Coronary artery (tissue), 2 donors: ENCODE measurements around the gene DIS3L2.
"Not testable (repeated sequence)": the region's sequence is repeated elsewhere in the genome, so short reads cannot be mapped to it uniquely, and the experiment has no call there.

Experiments used
- DNase-seq: peaks from one replicate; pipeline ENCODE4 v3.0.0-alpha.2; 2017; ENCODE audit warnings: low spot score
- H3K27ac ChIP-seq, 2 donors: fragments of 200-600 bp; sonication (generic); one replicate each; pipeline ENCODE4 v1.5.1; 2016 to 2019
- H3K4me3 ChIP-seq: fragments of 200-600 bp; sonication (generic); 2 replicates; pipeline ENCODE4 v1.5.1; 2016; ENCODE audit warnings: mild to moderate bottlenecking, moderate library complexity
- TF ChIP-seq, protein P1 (sequence below): fragments of 200-600 bp; sonication (generic); IDR thresholded peaks from one replicate; pipeline ENCODE4 v1.5.1; 2019; ENCODE audit warnings: antibody characterized with exemption

DIS3L2 gene

GRCh38 chr2:232328516-232329460 is 367.3 kb downstream of the DIS3L2 start:
- Histone ChIP-seq H3K4me3 (no peak overlapping the region), H3K27ac (no peak overlapping the region)
- TF ChIP-seq, protein P1, sequence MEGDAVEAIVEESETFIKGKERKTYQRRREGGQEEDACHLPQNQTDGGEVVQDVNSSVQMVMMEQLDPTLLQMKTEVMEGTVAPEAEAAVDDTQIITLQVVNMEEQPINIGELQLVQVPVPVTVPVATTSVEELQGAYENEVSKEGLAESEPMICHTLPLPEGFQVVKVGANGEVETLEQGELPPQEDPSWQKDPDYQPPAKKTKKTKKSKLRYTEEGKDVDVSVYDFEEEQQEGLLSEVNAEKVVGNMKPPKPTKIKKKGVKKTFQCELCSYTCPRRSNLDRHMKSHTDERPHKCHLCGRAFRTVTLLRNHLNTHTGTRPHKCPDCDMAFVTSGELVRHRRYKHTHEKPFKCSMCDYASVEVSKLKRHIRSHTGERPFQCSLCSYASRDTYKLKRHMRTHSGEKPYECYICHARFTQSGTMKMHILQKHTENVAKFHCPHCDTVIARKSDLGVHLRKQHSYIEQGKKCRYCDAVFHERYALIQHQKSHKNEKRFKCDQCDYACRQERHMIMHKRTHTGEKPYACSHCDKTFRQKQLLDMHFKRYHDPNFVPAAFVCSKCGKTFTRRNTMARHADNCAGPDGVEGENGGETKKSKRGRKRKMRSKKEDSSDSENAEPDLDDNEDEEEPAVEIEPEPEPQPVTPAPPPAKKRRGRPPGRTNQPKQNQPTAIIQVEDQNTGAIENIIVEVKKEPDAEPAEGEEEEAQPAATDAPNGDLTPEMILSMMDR: no peak
- no peak for DNase-seq

- H3K4me3 ChIP-seq: no peak overlapping the region
- no peak for DNase-seq
- no peak overlapping the region for H3K27ac ChIP-seq
- TF ChIP-seq, protein P1: no peak
These were observed 368.2 kb downstream of the DIS3L2 start for GRCh38 chr2:232329716-232330067.

DNA sequence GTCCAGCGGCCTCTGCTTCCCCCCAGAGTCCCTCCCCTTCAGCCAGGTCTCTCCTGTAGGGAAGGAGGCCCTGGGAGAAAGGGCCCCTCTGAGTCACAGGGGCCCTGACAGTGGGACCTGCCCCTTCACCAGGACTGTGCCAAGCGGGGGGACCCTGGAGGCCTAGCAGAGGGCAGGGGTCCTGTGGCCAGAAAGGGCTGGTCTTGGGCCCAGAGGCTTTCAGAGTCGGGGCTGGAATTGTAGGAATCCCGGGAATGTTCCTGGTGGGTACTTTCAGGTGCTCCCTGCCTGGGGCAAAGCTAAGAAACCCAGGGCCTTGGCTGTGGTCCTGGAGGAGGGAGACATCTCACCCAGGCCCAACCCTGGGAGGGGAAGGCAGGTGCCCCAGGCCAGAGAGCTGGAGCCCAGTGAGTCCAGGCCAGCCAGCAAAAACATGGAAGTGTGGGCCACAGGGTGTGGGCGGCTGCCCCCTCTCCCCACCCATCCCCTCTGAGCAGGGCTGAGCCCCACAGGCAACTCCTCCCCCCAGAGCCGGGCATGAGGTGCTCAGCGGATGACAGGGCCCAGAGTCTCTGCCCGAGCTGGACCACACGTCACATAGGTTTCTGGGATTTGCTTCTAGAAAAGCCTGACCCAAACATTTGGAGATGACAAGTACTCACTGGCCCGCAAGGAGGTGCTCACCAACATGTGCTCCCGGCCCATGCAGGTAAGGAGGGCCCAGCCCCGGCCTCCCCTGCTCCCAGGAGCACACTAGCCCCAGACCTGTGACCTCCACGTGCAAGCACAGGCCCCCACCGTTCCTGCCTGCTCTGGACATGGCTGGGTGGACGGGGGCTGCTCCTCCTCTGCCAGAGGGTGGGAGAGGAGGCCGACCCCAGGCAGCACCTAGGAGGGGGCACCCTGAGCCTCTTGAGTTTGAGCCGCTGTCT is 368.8 kb downstream of the DIS3L2 start:
- Histone ChIP-seq H3K27ac (no peak overlapping the region), H3K4me3 (no peak overlapping the region)
- TF ChIP-seq, protein P1: no peak
- DNase-seq: no peak

DNA sequence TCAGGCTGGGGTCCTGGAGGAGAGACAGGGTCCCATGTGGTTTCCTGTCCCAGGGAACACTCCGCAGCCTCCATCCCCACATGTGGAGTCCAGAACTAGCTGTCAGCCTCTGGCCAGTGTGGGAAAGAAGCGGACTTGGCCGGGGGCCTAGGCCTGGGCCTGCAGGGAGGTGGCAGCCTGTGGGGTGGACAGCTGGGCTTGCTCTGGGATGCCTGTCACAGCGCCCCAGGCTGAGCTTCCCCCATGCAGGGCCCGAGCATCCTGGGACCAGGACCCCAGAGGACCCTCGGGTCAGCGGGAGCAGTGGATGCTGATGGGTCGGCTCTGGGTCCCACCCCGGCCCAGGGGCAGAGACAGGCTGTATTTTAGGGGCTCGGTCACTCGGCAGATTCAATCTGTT is 369.5 kb downstream of the DIS3L2 start:
- DNase-seq, H3K27ac ChIP-seq, H3K4me3 ChIP-seq: not testable (repeated sequence)

DNA sequence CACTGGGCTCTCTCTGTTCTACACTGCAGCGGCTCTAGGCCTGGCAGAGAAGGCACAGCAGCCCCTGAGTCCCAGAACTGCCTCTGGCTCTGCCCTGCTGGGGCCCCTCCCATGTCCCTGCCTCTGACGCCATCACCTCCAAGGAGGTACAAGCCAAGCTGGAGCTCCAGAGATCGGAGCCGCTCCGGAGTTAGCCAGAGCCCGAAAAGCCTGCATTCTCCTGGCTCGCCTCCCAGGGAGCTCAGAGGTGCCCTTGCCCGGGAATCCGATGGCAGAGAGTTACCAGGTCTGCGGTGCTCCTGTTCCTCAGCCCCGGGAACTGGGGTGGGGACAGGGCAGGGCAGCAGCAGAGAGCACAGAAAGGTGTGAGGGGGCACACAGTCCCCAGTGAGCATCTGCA is 370.1 kb downstream of the DIS3L2 start:
- not testable (repeated sequence) for H3K27ac ChIP-seq, H3K4me3 ChIP-seq, DNase-seq

GRCh38 chr2:232332244-232332939 is 370.9 kb downstream of the DIS3L2 start:
- not testable (repeated sequence) for H3K4me3 ChIP-seq, H3K27ac ChIP-seq, DNase-seq

- Histone ChIP-seq H3K4me3 (no peak overlapping the region), H3K27ac (no peak overlapping the region)
- DNase-seq: no peak
- TF ChIP-seq, protein P1: no peak
These were observed 371.4 kb downstream of the DIS3L2 start for GRCh38 chr2:232332940-232333259.

DNA sequence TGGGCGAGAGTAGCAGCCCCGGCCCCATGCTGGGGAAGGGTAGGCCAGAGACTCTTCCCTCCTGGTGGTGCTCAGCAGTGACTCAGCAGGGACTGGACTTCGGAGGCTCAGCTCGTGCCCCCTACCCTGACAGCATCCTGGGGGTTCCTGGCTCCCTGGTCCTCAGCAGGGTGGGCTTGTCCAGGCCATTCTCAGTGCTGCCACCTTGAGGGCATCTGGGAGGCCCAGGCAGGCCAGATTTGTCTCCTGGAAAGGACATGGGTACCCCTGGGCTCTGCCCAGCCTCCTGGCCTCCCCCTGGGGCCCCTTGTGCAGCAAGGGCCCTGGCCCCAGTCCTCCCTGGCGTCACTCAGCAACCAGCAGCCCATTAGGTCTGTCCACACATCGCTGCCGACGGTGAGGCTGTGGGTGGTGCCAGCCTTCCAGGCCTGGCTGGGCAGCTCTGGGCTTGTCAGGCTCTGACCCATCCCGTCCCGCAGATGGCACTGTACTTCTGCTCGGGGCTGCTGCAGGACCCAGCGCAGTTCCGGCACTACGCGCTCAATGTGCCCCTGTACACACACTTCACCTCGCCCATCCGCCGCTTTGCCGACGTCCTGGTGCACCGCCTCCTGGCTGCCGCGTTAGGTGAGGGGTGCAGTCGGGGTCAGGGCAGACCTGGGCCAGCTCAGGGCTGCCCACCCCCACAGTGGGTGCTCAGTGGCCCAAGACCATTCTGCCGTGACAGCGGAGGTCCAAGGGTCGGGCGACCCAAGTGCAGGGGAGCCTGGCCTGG is 372.0 kb downstream of the DIS3L2 start:
- no peak overlapping the region for H3K27ac ChIP-seq
- no peak overlapping the region for H3K4me3 ChIP-seq
- TF ChIP-seq, protein P1: no peak
- DNase-seq: no peak

DNA sequence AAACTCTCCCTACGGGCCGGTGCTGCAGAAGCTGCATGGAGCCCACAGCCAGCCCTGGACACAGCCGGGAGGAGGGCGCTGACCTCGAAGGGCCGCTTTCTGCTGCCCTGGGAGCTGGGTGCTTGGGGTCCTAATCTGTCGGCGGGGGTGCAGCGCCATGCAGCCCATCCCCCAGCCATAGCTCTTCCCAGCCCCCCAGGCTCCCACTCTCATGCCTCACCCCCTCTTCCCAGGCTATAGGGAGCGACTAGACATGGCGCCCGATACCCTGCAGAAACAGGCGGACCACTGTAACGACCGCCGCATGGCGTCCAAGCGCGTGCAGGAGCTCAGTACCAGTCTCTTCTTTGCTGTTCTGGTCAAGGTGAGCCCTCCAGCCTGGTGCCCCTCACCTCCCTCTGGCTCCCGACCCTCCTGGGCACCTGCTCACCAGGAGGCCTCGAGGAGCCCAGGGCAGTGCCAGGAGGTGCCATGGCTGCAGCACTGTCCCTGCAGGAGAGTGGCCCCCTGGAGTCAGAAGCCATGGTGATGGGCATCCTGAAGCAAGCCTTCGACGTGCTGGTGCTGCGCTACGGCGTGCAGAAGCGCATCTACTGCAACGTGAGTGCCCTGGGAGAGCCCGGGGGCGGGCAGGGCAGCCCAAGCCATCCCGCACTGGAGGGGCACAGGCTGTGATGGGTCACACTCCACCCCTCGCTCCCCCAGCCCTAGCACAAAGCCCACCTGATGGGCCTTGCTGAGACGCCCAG is 372.8 kb downstream of the DIS3L2 start:
- H3K27ac ChIP-seq, DNase-seq, H3K4me3 ChIP-seq: not testable (repeated sequence)

DNA sequence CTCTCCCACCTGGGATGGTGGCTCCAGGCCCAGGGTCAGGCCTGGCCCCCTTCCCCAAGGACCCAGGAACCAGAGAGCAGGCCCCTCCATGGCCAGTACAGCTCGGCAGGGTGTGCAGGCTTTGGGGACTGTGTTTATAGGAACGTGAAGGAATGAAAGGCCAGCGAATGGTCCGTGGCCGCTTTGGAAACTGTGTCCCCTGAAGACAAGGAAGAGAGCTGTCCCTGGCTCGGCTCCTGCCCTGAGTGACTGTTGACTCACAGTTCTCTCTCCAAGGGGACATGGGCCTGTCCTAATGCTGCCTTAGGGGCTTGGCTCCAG is 373.3 kb downstream of the DIS3L2 start:
- not testable (repeated sequence) for H3K27ac ChIP-seq, DNase-seq, H3K4me3 ChIP-seq
